ENCODE measurements around the gene ZNF317. TPM values are rescaled to one million over a fixed set of nuclear protein-coding genes. Genes with fewer than 3 reads are reported as not detected.

The ZNF317 gene
- 13.8 TPM for total RNA-seq
- long read RNA-seq, full-length matches to known transcripts, result 8 of 15 reads
- long read RNA-seq, partial matches to known transcripts, result 0 of 15 reads
- long read RNA-seq, other reads (novel, unspliced or antisense), result 7 of 15 reads

DNA sequence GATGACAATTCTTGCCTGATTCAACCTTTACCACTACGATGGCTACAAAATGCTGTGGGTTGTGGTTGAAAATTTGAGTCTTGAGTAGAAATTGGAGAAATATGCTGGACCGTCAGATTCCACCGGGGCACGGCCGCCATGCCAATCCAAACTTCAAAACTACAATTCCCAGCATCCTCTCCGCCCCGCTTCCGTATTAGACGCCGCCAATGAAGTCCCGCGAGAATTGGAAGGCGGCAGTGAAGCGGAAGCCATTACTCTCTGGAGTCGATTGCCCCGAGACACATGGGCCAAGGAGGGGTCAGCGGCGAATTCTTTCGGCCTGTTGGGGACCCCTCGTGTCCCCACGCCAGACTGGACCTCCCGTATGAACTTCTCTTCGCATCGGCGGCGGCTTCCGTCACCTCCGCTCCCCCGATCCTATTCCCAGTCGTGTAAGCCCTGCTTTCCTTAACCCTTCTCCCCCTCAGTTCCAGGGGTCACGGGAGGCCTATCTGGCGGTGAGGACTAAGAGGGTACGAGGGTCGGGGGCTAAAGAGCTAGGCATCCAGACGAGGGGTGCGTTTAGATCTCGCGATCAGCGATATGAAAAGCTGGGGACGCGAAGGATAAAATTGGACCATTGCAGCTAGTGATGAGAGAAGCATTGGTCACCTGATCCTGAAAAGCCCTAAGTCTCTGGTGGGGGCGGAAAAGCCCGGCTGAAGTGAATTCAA, at the start of gene ZNF317:
ZNF317 (plus strand) TSS at position 239 of the 716 bp plus-strand sequence. CDS start 15,620 bp downstream, outside the sequence.
- DNase-seq (ENCODE audit: low spot score), result peak; percentile 96
- intact Hi-C loops (cut with DNase I), result loop anchor here (5.0 to 10.0 kb wide), 3 partner anchors 174 to 818 kb away; partner anchors contain the start of genes NDUFA7 and RPS28

GRCh38 chr19:9107375-9107774, 32.8 kb upstream of the ZNF317 start, which contains the start of gene OR7G2:
Gene OR7G2, minus strand, starts transcription at chr19:9107475. Its CDS starts 4,232 bp downstream, at chr19:9103243.
- no peak for DNase-seq (ENCODE audit: low spot score)
- intact Hi-C loops (cut with DNase I), result no loop called here

GRCh38 chr19:9109959-9110358, 30.2 kb upstream of the ZNF317 start:
- intact Hi-C loops (cut with DNase I), result no loop called here
- no peak for DNase-seq (ENCODE audit: low spot score)

DNA sequence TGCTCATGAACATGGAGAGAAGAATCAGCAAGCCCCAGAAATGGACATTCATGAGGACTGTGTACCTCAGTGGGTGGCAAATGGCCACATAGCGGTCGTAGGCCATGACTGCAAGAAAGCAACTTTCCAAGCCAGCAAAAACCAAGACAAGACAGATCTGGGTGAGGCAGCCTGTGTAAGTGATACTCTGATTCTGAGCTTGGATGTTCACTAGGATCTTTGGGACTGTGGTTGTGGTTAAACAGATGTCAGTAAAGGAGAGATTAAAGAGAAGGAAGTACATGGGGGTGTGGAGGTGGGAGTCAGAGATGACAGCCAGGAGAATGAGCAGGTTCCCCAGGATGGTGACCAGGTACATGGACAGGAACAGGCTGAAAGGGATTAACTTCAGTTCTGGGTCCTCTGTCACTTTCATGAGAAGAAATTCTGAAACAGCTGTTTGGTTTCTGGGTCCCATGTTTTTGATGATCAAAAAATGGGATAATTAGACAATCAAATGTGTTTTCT, 24.8 kb upstream of the ZNF317 start, which contains the start of gene OR7G1:
OR7G1 (minus strand) TSS at position 457 of the 507 bp plus-strand sequence; CDS start at position 457, 0 bp downstream.
- intact Hi-C loops (cut with DNase I), result no loop called here

GRCh38 chr19:9116547-9116946, 23.6 kb upstream of the ZNF317 start:
- DNase-seq (ENCODE audit: low spot score), result no peak
- intact Hi-C loops (cut with DNase I), result no loop called here

More for the DNA sequence above, 24.8 kb upstream of the ZNF317 start, which contains the start of gene OR7G1:
- no peak for DNase-seq (ENCODE audit: low spot score)

- DNase-seq (ENCODE audit: low spot score), result no peak
- intact Hi-C loops (cut with DNase I), result no loop called here
Observed at GRCh38 chr19:9126900-9127405, 13.2 kb upstream of the ZNF317 start, which contains the start of gene OR7G3. Gene OR7G3, minus strand, starts transcription at chr19:9126950. Its CDS starts 0 bp downstream, at chr19:9126950.

GRCh38 chr19:9128171-9128570, 12.0 kb upstream of the ZNF317 start:
- intact Hi-C loops (cut with DNase I), result no loop called here
- no peak for DNase-seq (ENCODE audit: low spot score)

DNA sequence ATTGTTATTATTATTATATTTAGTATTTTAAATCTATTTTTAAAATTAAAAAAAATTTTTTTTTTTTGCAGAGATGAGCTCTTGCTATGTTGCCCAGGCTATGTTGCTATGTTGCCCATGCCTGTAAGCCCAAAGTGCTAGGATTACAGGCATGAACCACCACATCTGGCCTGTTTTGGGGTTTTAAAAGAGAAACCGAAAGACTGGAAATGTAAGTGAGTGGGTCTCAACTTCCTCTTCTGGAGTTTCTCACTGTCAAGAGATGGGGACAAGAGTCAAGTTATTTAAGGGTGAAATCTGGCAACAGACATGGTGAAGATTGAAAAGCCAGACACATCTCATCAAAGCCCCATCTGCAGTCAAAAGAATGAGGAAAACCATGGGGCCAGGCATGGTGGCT, 9.2 kb upstream of the ZNF317 start:
- intact Hi-C loops (cut with DNase I), result no loop called here
- no peak for DNase-seq (ENCODE audit: low spot score)

- intact Hi-C loops (cut with DNase I), result no loop called here
- no peak for DNase-seq (ENCODE audit: low spot score)
Observed at GRCh38 chr19:9132422-9132821, 7.8 kb upstream of the ZNF317 start.

- intact Hi-C loops (cut with DNase I), result loop anchor here (5.0 to 10.0 kb wide), 3 partner anchors 175 to 817 kb away; partner anchors contain the start of genes NDUFA7 and RPS28
Observed at GRCh38 chr19:9139609-9140158, 513 bp upstream of the ZNF317 start.

DNA sequence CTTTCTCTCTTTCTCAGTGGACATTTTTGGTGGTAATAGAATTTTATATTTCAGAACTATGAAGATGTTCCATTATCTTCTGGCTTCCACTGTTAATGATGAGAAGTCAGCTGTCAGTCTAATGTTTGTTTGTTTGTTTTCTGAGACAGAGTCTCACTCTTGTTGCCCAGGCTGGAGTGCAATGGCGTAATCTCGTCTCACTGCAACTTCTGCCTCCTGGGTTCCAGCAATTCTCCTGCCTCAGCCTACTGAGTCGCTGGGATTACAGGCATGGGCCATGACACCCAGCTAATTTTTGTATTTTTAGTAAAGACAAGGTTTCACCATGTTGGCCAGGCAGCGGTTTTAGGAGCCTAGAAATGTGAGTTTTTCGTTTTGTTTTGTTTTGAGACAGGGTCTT, 4.7 kb downstream of the ZNF317 start:
- intact Hi-C loops (cut with DNase I), result loop anchor here (5.0 to 10.0 kb wide), 3 partner anchors 170 to 823 kb away; partner anchors contain the start of genes NDUFA7 and RPS28
- no peak for DNase-seq (ENCODE audit: low spot score)

More at GRCh38 chr19:9139609-9140158, 513 bp upstream of the ZNF317 start:
- DNase-seq (ENCODE audit: low spot score), result no peak

DNA sequence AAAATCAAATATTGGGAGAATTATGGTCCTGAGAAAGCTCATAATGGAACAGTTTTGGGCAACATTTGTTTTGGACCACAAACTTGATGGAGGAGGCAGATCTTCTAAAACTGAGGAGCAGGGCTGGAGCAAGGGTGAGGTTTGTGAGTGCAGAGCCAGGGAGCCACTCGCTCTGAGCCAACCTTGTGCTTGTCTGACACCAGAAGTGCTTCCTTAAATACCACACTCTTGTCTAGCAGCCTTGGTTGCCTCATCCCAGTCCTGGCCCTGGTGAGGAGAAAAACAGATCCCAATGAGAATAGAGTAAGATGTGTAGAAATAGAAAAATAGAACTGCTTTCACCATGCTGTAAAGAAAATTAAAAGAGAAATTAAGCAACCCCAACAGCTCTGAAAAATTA, 6.7 kb downstream of the ZNF317 start:
- intact Hi-C loops (cut with DNase I), result loop anchor here (10.0 kb wide), 2 partner anchors 168 to 648 kb away; no protein-coding TSS in a partner anchor
- no peak for DNase-seq (ENCODE audit: low spot score)

GRCh38 chr19:9148697-9149096, 8.5 kb downstream of the ZNF317 start:
- intact Hi-C loops (cut with DNase I), result loop anchor here (10.0 kb wide), 2 partner anchors 166 to 646 kb away; no protein-coding TSS in a partner anchor
- DNase-seq (ENCODE audit: low spot score), result no peak

GRCh38 chr19:9149997-9150396, 9.8 kb downstream of the ZNF317 start:
- no peak for DNase-seq (ENCODE audit: low spot score)
- intact Hi-C loops (cut with DNase I), result loop anchor here (10.0 kb wide), 2 partner anchors 165 to 645 kb away; no protein-coding TSS in a partner anchor

DNA sequence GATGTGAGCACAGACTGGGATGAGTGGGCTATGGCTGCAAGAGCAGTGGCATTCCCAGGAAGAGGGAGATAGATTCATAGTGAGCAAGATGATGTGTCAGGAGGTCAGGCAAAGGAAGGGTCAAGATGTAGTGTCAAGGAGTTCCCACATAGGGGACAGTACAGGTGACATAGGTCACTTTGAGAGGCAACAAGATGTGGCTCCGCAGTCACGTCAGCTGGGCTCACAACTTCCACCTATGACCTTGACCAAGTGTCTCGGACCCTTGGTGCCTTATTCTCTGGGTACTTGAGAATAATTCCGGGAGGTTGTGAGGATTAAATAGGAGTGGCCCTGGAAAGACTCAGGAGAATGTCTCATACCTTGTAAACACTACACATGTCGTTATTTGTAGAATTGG, 10.5 kb downstream of the ZNF317 start:
- DNase-seq (ENCODE audit: low spot score), result no peak
- intact Hi-C loops (cut with DNase I), result no loop called here

GRCh38 chr19:9151367-9151766, 11.2 kb downstream of the ZNF317 start:
- no peak for DNase-seq (ENCODE audit: low spot score)
- intact Hi-C loops (cut with DNase I), result no loop called here

DNA sequence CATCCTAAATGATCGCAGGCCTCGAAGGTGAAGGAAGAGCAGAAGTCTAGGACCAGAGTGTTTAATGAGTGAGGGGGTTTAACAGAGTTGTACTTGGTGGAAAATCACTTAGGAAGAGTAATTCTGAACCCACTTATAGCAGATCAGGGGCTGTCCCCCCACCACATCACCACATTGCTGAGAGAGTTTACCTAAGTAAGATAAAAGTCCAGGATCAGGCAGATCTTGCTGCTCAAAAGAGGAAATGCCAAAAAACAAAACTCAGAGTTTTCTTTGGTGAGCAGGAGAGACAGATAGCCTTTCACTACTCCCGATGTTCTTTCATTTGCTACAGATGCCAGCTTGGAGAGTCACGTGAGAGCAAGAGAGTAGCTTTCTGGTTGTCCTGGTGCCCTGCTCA, 15.4 kb downstream of the ZNF317 start:
- no peak for DNase-seq (ENCODE audit: low spot score)
- intact Hi-C loops (cut with DNase I), result no loop called here

DNA sequence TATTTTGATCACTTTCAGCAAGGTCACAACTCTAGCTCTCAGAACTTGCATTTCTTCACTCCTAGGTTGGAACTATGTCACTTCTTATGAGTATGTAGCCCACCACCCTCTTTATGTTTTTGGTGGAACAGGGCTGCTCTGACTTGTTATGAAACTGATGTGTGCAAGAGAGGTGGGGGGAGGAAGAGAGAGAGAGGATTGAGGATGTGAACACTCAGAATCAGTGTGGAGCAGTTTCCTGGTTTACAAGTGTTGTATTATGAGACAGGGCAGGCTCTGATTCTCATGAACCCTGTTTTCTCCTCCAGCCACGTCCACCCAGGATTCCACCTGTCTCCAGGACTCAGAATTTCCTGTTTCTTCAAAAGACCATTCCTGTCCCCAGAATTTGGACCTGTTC, 16.1 kb downstream of the ZNF317 start:
- intact Hi-C loops (cut with DNase I), result no loop called here
- DNase-seq (ENCODE audit: low spot score), result no peak

- intact Hi-C loops (cut with DNase I), result no loop called here
- no peak for DNase-seq (ENCODE audit: low spot score)
Observed at GRCh38 chr19:9159891-9160290, 19.7 kb downstream of the ZNF317 start.

- DNase-seq (ENCODE audit: low spot score), result no peak
- intact Hi-C loops (cut with DNase I), result no loop called here
Observed at GRCh38 chr19:9161427-9161826, 21.2 kb downstream of the ZNF317 start.
